Amniotic stem cell (primary cell): ENCODE results near the gene MARCHF3.
A peak's percentile ranks its signal among the peaks of the same experiment; 100 is the strongest.
"Not testable (repeated sequence)": the region's sequence is repeated elsewhere in the genome, so short reads cannot be mapped to it uniquely, and the experiment has no call there.

ENCODE experiments used
- DNase-seq: peaks from one replicate; lab custom pipeline; 2025; lab: John Stamatoyannopoulos, UW

The MARCHF3 gene

DNA sequence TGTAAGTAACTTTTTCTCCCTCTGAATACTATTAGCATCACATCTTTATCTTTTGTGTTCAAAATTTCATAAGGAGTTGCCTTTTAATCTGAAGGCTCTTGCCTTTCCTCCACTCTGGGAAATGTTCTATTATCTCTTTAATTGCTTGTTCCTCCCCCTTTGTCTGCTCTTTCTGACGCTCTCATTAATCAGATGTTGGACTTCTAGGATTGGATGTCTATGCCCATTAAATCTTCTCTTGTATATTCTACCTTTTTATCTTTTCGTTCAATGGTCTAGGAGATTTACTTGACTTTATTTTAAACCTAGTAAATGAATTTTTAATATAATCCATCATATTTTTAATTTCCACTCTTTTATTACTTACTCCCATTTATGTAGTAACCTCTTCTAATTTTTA lies 76.7 kb downstream of the MARCHF3 start:
- DNase-seq: no peak

DNA sequence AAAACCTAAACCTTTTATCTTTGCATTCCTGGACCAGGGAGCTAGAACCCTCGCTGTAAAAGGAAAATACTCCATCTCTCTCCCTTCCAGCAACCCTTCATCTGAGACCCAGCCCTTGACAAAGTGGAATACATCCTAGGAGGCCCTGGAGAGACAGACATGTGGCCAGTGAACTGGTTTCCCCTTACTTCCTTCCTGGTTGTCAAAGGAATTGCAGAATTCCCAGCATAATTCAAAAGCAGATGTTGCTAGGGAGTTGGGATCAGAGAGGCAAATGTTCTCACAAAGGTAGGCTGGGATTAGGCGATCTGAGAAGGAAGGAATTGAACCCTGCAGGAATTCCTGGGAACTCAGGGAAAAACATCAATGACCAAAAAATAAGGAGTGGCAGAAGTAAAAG lies 80.9 kb downstream of the MARCHF3 start:
- no peak for DNase-seq

DNA sequence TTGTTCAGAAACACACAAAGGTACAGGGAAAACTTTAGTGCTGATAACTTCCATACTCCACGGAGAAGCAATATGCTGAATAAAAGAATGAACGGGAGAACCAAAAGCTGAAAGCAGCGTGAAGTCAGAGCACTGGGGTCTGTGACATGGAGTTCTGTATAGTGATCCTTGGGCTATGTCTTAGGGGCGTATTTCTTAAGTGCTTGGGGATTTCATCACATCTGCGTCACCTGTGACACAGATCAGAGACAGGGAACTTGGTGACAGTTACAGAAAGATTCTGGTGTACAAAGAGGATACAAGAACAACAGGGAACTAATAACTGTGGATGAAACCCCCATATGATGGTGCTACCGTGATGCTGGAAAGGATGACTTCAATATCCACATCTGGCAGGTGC lies 81.9 kb downstream of the MARCHF3 start:
- no peak for DNase-seq

DNA sequence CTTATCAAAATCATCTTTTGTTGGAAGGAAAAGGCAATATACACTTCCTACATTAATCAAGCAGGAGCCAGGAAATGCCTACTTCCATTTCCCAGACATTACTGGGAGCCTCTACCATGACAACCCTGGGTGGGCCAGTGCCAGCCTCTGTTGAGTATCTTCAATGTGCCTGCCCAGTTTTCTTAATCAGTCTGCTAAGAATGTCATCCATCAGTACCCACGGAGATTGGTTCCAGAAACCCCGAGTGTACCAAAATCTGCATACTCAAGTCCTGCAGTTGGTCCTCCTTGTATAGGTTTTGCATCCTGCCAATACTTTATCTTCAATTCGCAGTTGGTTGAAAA lies 82.4 kb downstream of the MARCHF3 start:
- DNase-seq: no peak

DNA sequence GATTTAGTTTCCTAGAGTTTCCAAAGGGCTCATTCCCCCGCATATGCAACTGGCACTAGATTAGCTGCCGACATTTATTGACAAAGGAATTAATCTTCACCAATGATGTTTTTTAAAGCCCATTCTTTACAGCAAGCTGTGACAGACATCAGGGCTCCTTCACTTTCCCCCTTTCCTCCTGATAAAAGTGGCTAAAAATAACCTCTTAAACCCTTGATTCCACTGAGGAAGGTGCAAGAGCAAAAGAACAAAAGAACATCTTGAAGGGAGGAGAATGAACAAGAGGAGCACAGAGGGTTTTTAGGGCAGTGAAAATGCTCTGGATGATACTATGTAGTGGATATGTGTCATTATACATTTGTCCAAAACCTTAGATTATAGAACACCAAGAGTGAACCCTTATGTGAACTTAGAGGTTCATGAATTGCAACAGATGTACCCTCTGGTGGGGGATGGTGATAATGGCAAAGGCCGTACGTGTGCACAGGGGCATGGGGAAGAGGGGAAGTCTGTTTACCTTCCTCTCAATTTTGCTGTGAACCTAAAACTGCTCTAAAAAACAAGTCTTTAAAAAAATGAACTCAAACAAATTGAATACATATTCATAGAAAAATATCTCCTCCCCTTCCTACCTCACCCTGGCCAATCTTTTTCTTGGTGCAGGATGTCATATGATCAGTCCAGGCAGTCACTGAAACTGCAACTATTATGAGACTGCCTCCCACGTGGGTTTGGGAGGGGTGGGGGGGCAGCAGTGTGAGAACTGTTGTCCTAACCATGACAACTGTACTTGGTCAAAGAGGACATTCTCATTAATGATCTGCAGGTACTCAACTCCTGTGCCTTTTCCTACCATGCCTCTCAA lies 83.0 kb downstream of the MARCHF3 start:
- no peak for DNase-seq

DNA sequence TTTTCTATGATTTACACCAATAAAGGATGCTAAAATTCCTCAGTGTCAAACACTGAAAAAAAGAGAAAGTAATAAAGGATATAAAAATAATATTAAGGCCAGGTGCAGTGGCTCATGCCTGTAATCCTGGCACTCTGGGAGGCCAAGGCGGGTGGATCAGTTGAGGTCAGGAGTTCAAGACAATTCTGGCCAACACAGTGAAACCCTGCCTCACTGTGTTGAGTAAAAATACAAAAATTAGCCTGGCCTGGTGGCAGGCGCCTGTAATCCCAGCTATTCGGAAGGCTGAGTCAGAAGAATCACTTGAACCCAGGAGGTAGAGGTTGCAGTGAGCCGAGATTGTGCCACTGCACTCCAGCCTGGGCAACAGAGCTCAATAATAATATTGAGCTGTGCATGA lies 87.5 kb downstream of the MARCHF3 start:
- not testable (repeated sequence) for DNase-seq

DNA sequence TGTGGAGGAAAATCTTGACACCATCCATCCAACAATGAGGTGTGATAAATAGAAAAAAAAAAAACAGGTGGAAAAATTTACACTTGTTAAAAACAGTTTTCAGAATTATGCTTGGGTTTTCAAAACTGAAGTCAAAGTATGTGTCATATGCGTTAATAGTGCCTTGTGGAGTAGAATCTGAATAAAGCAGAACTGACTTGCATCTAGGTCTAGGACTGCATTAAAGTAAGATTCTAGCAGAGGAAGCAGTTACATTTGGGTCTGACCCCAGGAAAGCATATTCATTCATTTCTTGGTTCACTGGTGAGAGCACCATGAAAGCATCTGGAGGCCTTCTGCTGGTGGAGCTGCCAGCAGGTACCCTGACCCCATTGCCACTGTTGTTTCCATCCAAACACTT lies 89.0 kb downstream of the MARCHF3 start:
- DNase-seq: no peak

DNA sequence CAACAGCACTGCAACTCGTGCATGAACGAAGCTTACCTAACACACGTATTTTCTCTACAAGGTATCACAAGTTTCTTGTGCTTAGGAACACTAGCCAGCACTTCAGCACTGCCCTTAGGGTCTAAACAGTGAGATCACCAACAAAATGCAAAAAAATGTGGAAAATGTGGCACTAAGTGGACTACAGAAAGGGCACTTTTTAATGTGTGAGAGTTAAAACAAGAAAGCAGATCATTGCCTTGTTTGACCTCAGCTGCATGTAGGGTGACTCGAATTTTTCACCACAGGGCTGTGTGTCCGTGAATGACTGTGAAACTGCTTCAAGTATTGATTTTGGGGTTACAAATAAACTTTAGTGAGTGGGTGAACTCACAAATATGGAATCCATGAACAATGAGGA lies 90.5 kb downstream of the MARCHF3 start:
- no peak for DNase-seq

DNA sequence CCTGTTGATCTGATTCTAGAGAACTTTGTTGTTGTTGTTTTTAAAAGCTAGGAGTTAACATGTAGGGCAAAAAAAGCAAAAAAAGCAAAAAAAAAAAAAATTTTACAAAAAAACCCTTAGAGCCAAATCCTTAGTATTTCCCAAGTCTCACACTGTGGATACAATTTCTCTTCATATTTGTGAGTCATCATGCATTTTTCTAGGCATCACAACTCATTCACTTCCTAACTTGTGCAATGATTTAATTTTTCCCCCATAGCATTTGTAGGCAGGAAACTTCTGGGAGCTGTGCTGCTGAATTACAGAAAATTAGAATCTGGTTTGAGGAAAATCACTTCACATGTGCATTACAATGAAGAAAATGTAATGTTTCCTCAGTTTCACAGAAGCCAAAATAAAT lies 91.9 kb downstream of the MARCHF3 start:
- peak; percentile 57 for DNase-seq

DNA sequence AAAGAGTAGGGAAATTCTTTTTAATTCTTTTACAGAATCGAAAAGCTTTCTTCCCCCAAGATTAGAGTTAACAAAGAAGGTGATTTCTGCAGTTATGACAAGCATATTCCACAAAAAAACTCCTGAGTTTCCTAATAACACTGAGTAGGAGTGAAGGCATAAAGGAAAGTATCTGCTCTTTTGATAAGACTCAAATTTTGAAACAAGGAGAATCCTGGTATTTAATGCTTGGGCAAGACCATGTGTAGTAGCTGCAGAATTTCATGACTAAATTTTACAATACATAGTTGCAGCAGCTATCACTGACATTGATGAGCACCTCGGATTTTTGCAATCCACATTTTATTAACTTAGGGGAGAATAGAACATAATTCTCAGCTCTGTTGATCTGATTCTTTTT lies 92.6 kb downstream of the MARCHF3 start:
- DNase-seq: no peak

DNA sequence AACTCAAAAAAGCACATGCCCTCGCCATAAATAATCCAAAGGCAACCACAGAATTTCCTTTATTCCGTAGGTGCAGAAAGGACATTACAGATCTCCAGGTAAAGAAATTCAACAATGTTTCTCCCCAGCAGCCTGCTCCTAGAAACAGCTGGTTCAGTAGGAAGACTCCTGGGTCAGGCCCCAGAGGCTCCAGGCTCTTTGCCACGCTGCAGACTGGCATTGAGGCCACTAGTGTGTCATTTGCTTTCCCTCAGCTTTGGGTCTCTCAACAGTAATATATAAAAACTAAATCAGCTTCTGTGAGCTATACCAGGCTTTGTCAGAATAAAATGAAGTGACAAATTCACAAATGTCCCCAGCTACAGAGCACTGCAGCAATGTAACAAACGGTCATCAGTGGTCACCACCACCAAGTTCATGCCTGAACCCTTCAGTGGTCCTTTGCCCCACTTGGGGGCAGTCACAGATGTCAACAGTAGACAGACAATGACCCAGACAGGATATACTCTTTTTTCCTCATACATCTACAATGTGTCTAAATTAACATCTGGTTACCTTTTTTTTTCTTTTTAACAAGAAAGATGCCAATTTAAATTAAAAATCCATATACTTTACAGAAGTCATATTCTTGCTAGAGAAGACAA lies 93.5 kb downstream of the MARCHF3 start:
- DNase-seq: no peak

DNA sequence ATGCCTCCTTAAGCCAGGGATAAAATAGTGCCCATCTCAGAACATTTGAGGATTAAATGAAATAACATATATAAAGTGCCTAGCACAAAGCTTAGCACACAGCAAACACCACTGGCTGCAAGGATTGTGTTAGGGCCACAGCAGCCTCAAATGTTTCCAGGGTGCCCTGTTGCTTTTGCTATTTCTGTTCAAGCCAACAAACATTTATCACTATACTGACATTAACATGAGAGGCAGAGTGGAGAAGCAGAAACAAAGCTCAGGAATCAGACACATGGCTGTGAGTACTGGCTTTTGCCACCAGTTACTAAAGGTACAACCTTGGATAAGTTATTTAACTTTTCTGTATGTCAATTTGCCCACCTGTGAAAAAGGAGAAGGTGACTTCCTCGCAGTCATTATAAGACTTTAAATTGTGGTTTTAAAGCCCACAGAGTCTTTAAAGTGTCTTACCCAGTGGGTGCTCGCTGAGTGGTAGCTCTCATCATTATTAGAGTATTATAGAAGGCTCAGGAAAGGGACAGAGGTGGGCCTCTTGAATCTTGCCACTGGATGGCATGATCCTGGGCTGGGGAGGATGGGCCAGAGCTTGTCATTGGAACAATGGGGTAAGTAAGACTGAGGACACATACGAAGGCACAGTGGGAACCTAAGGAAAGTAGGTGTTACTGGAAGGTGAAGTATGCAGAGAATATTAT lies 98.2 kb downstream of the MARCHF3 start:
- no peak for DNase-seq

DNA sequence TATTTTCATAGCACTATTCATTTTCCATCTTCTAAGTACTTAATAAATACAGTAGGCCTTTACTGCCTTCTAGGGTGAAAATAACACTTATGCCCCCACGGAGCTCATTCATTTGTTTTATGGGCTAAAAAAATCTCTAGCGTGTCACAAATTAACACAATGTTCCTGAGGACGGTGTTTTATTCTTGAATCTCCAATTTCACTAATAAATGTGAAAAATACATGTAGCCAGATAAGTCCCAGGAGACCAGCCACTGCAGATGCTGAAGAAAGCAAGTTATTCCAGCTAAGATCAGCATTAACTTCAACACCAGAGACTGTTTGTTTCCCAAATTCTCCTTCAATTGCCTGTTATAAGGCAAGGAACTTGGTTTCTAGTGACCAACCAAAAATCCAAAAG lies 102.3 kb downstream of the MARCHF3 start:
- no peak for DNase-seq

DNA sequence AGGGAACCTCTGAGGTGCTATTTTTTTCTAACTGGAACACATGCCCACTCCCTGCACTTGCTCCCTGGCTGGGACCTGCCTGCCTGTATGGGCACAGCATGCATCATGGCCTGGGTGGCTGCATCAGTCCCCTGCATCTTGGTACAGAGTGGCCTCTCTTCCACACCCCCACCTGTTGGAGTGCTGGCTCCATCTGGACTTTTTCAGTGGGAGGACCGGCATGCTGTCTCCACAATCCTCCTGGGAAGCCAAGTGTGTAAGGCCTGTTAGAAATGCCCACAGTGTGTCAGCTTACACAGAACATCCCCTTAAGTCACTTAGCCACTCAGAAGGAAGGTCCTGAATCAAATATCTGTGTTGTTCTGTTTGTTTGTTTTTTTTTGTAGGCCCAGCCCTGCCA lies 102.9 kb downstream of the MARCHF3 start:
- no peak for DNase-seq

DNA sequence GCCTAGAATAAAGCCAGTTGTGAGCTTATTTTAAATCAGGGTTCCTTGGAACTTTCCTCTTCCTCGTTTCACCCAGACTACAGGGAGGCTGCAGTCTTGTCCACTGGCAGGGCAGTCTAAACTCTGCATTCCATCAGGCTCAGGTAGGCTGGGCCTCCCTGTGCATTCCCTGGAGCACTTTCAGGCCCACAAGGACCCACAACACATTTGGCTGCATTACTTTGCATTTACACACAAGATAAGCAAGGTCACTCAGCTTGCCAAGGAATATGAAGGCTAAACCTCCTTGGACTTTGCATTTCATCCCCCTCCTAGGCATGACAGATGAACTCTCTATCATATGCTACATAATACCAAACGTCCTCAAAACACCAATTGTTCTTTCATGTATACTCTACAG lies 104.2 kb downstream of the MARCHF3 start:
- no peak for DNase-seq

DNA sequence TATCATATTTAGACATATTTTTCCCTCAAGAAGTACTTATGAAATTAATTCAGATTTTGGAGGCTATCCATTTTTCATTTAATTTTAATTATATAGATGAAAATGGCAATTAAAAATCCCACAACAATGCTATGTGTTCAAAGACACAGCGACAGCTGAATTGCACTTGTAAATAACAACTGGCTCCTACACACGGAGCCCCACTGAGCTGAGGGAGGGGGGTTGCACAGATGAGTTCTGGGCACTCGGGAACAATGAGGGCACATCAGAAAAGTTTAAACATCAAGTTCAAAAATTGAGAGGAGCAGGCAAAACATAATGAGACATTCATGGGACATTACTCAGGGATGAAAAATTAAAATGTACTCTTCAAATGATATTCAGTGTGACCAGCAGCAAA lies 104.9 kb downstream of the MARCHF3 start:
- no peak for DNase-seq

DNA sequence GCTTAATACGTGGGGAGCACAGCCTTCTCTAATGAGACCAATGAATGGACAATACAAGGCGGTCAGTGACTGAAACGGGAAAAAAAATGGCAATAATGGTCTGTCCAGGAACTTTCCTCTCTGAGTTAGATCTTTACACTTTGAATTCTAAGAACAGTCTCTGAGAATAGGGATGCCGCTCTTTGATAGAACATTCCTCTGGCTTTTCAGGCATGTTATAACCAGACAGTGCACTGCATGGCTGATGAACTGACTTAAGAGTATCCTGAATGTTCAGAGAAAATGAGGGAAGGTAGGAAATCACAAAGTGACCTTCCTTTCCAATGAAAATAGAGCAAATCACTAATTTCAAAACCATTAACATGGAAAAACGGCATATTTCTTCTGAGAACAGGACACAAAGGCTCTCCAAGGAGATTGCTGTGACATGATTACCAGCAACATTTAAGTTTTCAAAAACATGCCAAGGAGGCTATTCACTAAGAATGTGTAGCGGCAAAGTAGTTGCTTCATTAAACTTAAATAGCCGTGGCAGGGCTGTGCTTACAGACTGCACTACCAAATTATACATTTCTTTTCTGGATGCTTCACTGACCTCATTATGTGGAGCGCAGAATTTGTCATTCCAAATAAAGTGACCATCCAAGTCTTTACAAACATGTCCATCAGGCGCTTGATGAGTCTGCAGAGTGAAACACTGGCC lies 105.9 kb downstream of the MARCHF3 start:
- DNase-seq: no peak

DNA sequence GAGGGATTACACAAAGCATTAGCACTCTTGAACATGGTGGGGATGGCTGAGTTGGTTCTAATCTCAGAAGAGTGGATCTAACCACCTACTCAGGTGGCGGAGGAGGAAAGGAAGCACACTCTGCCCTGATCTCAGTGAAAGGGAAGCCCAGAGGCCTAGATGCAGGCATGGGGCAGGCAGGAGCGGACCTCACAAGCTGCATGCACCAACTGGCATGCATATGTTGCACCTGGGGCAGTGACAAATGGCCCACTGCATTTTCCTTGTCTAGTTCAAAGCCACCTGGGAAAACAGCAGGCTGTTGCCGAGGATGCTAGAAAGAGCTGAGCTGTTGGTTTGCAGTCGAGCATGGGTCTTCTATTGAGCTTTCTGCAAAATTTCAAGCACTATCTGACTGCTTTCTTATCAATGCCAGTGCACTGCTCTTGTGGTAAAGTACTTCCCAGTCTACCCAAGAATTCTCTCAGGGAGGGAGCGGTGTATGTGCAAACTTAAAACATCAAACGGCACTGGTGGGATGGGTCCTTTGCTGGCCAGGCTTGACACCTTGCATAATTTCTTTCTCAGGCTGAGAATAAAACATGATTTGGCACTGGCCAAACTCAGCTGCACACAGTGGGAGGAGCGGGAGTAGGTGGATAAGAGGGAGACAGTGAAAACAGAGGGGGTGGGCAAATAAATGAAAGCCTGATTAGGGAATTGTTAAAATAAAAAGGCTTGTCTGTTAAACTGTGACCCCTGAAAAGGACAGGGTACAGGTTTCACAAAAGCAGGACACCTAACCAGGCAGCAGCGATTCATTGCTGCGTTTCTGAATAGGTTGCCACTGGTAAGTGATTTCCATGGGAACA lies 108.9 kb downstream of the MARCHF3 start:
- DNase-seq: no peak

DNA sequence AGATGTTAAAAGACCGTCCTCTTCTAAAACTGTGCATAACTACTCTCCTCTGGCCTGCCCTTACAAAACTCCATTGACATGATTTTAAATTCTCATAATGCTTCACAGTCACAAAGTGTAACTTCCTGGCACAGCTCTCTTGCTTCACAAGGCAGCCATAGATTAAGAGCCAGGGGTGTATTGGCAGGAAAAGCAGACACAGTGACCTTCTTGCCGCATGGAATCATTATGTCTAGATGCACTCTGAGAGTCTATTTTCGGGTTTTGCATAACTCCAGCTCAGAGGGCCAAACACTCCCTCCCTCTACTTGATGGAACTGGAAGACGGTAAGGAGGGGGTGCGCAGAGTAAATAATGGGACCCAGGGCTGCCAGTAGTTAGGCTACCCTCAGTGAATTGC lies 110.1 kb downstream of the MARCHF3 start:
- no peak for DNase-seq

DNA sequence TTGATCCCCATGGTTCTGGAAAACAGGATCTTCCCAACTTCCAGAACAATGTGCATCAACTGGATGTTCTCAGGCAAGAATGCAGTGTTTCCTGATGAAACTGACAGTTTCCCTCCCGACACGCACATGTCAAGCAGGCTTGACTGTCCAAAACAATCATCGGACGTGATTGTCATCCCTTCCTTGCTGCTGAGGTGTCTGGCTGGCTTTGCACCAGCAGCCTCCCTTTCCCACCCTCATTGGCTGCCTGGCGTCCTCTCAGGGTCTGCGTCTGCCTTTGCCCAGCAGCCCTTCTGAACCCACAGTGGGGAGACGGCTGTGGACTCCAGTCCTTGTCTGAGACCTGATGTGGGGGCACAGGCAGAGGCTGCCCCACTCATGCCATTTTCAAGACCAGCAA lies 110.8 kb downstream of the MARCHF3 start:
- DNase-seq: no peak

DNA sequence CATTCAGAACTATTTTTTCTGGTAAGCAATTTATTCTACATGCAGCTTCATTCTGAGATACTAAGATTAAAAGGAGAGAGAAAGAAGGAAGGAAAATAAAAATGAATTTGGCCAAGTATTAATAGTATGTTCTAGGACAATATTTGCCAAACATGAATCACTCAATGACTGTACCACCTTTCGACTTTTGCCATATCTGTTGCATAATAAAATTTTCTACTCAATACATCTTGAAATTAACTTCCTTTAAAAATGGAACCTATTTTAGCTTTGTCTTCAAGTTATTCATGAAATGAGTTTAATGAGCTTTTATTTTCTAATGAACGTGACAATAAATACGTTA lies 111.8 kb downstream of the MARCHF3 start:
- DNase-seq: no peak
